ENCODE measurements around the gene TCF7L2.
"Not testable (repeated sequence)": the region's sequence is repeated elsewhere in the genome, so short reads cannot be mapped to it uniquely, and the experiment has no call there.

The TCF7L2 gene

GRCh38 chr10:113093188-113094113, 143.4 kb downstream of the TCF7L2 start:
- no peak for DNase-seq (ENCODE audit: low read depth in 3 of 3)

- no peak for DNase-seq (ENCODE audit: low read depth in 3 of 3)
Measured at GRCh38 chr10:113094114-113094486, 144.1 kb downstream of the TCF7L2 start.

- no peak for DNase-seq (ENCODE audit: low read depth in 3 of 3)
Measured at GRCh38 chr10:113095419-113096127, 145.5 kb downstream of the TCF7L2 start.

- no peak for DNase-seq (ENCODE audit: low read depth in 3 of 3)
Measured at GRCh38 chr10:113096128-113096996, 146.3 kb downstream of the TCF7L2 start.

- DNase-seq (ENCODE audit: low read depth in 3 of 3), result no peak
Measured at GRCh38 chr10:113097036-113097435, 147.0 kb downstream of the TCF7L2 start.

GRCh38 chr10:113099431-113100183, 149.6 kb downstream of the TCF7L2 start:
- DNase-seq (ENCODE audit: low read depth in 3 of 3), result no peak

- no peak for DNase-seq (ENCODE audit: low read depth in 3 of 3)
Measured at GRCh38 chr10:113100281-113100680, 150.2 kb downstream of the TCF7L2 start.

GRCh38 chr10:113103131-113103840, 153.2 kb downstream of the TCF7L2 start:
- DNase-seq (ENCODE audit: low read depth in 3 of 3), result no peak

GRCh38 chr10:113104047-113104446, 154.0 kb downstream of the TCF7L2 start:
- no peak for DNase-seq (ENCODE audit: low read depth in 3 of 3)

- no peak for DNase-seq (ENCODE audit: low read depth in 3 of 3)
Measured at GRCh38 chr10:113108194-113108835, 158.3 kb downstream of the TCF7L2 start.

- no peak for DNase-seq (ENCODE audit: low read depth in 3 of 3)
Measured at GRCh38 chr10:113108948-113109347, 158.9 kb downstream of the TCF7L2 start.

GRCh38 chr10:113109482-113109881, 159.4 kb downstream of the TCF7L2 start:
- not testable (repeated sequence) for DNase-seq (ENCODE audit: low read depth in 3 of 3)

GRCh38 chr10:113111260-113111659, 161.2 kb downstream of the TCF7L2 start:
- no peak for DNase-seq (ENCODE audit: low read depth in 3 of 3)

- no peak for DNase-seq (ENCODE audit: low read depth in 3 of 3)
Measured at GRCh38 chr10:113111900-113112853, 162.1 kb downstream of the TCF7L2 start.

- DNase-seq (ENCODE audit: low read depth in 3 of 3), result no peak
Measured at GRCh38 chr10:113113241-113113640, 163.2 kb downstream of the TCF7L2 start.

- no peak for DNase-seq (ENCODE audit: low read depth in 3 of 3)
Measured at GRCh38 chr10:113113918-113114317, 163.9 kb downstream of the TCF7L2 start.

- no peak for DNase-seq (ENCODE audit: low read depth in 3 of 3)
Measured at GRCh38 chr10:113115556-113115955, 165.5 kb downstream of the TCF7L2 start.

- no peak for DNase-seq (ENCODE audit: low read depth in 3 of 3)
Measured at GRCh38 chr10:113118882-113119281, 168.8 kb downstream of the TCF7L2 start.

- DNase-seq (ENCODE audit: low read depth in 3 of 3), result no peak
Measured at GRCh38 chr10:113119801-113120200, 169.8 kb downstream of the TCF7L2 start.
